Psoas muscle (tissue), 8 donors: Measurements from ENCODE around the gene HSPA12A. TPM values are rescaled to one million over a fixed set of nuclear protein-coding genes. Genes with fewer than 3 reads are reported as not detected.

Experiments
- ATAC-seq, 4 donors: fragments of 200-7000 bp; cut with Tn5 transposase; one replicate each; pipeline ENCODE4 v1.9.1; 2020; ENCODE audit warnings: moderate library complexity in 3 of 4, mild to moderate bottlenecking in 2 of 4
- DNase-seq, 2 donors: peaks; one replicate each; pipeline ENCODE4 v3.0.0-alpha.2; 2020
- H3K27ac ChIP-seq: fragments of 200-600 bp; one replicate; pipeline ENCODE4 v1.8.0; 2022
- H3K27me3 ChIP-seq, 3 donors: fragments of 200-600 bp in 1 of 3; one replicate each; pipeline versions ENCODE4 v1.6.1 to v1.8.0; 2013 to 2022; ENCODE audit warnings: low read length in 2 of 3, mild to moderate bottlenecking in 2 of 3, moderate library complexity in 1 of 3; ENCODE audit not compliant: insufficient read depth in 3 of 3
- H3K36me3 ChIP-seq, 2 donors: fragments of 200-600 bp in 1 of 2; one replicate each; pipeline versions ENCODE4 v1.6.1 to v1.8.0; 2013 to 2022; ENCODE audit warnings: low read depth in 1 of 2, mild to moderate bottlenecking in 1 of 2, moderate library complexity in 1 of 2; ENCODE audit not compliant: insufficient read depth in 1 of 2
- H3K4me1 ChIP-seq: fragments of 200-600 bp; one replicate; pipeline ENCODE4 v1.8.0; 2022
- H3K4me3 ChIP-seq: fragments of 200-600 bp; one replicate; pipeline ENCODE4 v1.8.0; 2022; ENCODE audit warnings: mild to moderate bottlenecking
- H3K9me3 ChIP-seq: fragments of 200-600 bp; one replicate; pipeline ENCODE4 v1.8.0; 2022
- WGBS, 3 donors: extraction: QIAGEN DNeasy Blood & Tissue Kit; methylation state at CpG; one replicate each; pipeline versions ENCODE4 v1.1.6 to v1.1.7; 2013; 5-methylcytosine and 5-hydroxymethylcytosine counted together
- intact Hi-C, 2 donors: fragments of 100-400 bp; cut with DNase I; formaldehyde crosslinking; loops; one replicate each; pipeline versions ENCODE4 v1.11.0 to v1.14.2; 2022
- polyA plus RNA-seq, 3 donors: library from polyadenylated mRNA; stranded (reverse); fragments of 200-250 nt; gene quantifications; one replicate each; pipeline ENCODE4 v1.2.3, GENCODE V29; 2013
- total RNA-seq, 4 donors: library from RNA; stranded (reverse); fragmentation: NEBNext Ultra II Directional in 2 of 4; extraction: Animal tissue kit (Norgen Biotek cat#: 25700) in 2 of 4; gene quantifications; one replicate each; pipeline versions ENCODE4 v1.2.1 to v1.2.4, GENCODE V29; 2021 to 2023
- TF ChIP-seq, protein P1 (sequence below): fragments of 200-600 bp; IDR thresholded peaks from one replicate; pipeline ENCODE4 v1.8.0; 2022; ENCODE audit warnings: antibody characterized with exemption
- donor health status: healthy with polysubstance abuse.
- donor health status: DM: no; HTN: no; CAD: no; lungs with moderate emphysema.
- donor health status: Bipolar disorder and iron deficiency.
- donor health status: healthy.
- donor health status: DM: yes; HTN: yes; CAD: no.
- donor health status: DM: no; HTN: no; CAD: no.
- donor health status: DM: no; HTN: no; CAD: no.
- donor health status: DM: yes; HTN: yes; CAD: no.

Gene HSPA12A
- total and polyA plus RNA-seq, 7 donors: 2.6 to 11.4 (median 7.0) TPM

DNA sequence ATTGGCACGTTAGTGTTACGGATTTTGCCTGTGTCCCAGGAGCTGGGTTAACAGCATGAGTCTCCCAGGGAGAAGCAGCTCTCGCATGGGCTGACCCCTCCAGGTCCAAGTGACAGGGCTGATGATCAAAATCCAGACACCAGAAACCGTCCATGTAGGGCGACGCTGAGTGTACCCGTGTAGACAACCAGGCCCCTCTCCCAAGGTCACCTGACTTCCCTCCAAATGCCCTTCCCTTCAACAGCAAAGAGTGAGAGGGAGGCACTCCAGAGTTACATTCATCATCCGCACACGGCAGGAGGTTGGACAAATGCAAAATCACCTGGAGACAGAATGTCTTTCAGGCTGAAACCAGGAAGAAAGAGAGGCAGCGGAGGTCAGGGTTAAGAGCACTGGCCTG is 14.9 kb upstream of the HSPA12A start:
- Histone ChIP-seq H3K36me3 (no peaks in the 10 kb centered on the region), H3K27me3 (no peaks in the 10 kb centered on the region), H3K27ac (no peak overlapping the region), H3K4me1 (no peaks in the 10 kb centered on the region), H3K9me3 (no peaks in the 10 kb centered on the region), H3K4me3 (no peak overlapping the region)
- WGBS, 3 donors: 85 to 89% (median 86%) methylated on average over 10 of the region's 10 CpGs
- intact Hi-C loops: no loop called here
- no peak for DNase-seq
- TF ChIP-seq, protein P1, sequence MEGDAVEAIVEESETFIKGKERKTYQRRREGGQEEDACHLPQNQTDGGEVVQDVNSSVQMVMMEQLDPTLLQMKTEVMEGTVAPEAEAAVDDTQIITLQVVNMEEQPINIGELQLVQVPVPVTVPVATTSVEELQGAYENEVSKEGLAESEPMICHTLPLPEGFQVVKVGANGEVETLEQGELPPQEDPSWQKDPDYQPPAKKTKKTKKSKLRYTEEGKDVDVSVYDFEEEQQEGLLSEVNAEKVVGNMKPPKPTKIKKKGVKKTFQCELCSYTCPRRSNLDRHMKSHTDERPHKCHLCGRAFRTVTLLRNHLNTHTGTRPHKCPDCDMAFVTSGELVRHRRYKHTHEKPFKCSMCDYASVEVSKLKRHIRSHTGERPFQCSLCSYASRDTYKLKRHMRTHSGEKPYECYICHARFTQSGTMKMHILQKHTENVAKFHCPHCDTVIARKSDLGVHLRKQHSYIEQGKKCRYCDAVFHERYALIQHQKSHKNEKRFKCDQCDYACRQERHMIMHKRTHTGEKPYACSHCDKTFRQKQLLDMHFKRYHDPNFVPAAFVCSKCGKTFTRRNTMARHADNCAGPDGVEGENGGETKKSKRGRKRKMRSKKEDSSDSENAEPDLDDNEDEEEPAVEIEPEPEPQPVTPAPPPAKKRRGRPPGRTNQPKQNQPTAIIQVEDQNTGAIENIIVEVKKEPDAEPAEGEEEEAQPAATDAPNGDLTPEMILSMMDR: no peak
- ATAC-seq: no peak

DNA sequence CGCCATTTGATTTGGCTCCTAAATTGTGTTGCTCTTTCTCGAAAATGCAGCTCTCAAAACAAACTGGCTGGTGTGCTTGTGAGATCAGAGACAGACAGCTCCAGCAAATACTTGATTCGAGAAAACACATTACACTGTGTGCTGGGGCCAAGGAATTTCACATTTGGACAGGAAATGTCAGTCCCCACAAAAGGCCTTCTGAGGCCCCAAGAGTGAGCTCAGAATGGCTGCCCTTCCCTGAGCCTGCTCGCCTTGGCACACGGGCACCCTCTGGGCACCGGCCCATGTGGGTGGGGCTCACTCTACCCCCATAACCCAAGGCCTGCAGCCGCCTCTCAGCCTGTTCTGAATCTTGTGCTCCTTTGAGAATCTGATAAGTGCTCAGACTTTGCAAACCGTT is 13.9 kb upstream of the HSPA12A start:
- no peak overlapping the region for H3K27ac ChIP-seq
- 34 to 40% (median 39%) methylated on average over 8 of the region's 8 CpGs for WGBS, 3 donors

DNA sequence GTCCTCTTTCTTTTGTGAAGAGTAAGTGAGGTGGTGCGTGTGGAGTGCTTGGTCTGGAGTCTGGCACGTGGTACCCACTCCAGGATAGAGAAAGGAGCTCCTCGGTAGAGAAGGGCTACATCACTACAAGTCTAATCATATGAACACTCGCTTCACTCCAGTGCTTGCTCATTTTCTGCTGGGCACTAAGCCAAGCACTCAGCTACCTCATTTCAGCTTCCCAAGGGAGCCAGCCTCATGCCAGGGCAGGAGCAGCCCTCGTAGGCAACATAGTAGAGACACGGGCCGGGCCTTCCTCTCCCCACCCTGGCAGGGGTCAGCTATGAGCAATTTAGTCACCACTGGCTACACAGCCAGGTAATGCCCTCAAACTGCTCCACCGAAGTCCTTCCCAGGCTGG is 11.4 kb upstream of the HSPA12A start:
- Histone ChIP-seq H3K4me1 (no peaks in the 10 kb centered on the region), H3K9me3 (no peaks in the 10 kb centered on the region), H3K27me3 (no peaks in the 10 kb centered on the region), H3K27ac (no peak overlapping the region), H3K4me3 (no peak overlapping the region), H3K36me3 (no peaks in the 10 kb centered on the region)
- TF ChIP-seq, protein P1: no peak
- no peak for DNase-seq
- intact Hi-C loops: no loop called here
- WGBS, 3 donors: 47 to 65% (median 48%) methylated on average over 8 of the region's 8 CpGs
- no peak for ATAC-seq

More for the DNA sequence above, 13.9 kb upstream of the HSPA12A start:
- ATAC-seq (peak in 2 of 4 donors; percentile 40), DNase-seq (no peak)
- Histone ChIP-seq H3K4me3 (no peak overlapping the region), H3K36me3 (no peaks in the 10 kb centered on the region), H3K27me3 (no peaks in the 10 kb centered on the region), H3K9me3 (no peaks in the 10 kb centered on the region), H3K4me1 (no peaks in the 10 kb centered on the region)
- intact Hi-C loops: no loop called here
- TF ChIP-seq, protein P1: no peak

DNA sequence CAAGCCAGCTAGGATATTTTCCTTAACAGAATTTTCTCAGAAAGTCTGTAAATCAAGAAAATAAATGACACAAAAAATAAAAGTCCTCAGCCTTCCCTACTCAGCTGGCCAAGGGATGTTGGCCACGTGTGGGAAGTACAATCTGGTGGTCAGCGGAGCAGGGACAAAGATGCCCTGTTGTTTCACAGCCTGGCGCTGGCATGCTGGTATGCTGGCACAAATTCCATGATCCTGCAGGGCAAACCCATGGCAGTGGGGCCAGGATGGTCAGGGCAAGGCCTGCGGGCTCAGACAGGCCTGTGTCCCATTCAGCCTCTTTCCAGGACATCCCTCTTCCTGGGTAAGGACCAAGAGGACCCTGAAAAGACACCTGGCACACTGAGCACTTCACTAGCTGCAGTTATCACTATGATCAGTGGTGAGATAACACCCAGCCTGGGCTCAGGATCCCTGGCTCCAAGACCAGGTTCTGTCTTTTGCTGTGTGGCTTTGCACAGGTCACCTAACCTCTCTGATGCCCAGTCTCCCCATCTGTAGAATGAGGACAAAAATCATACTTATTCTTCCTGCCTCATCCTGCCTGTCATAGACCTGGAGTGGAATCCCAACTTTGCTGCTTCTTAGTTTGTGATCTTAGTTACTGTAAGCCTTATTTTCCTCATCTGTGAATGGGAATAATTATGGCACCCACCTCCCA is 10.8 kb upstream of the HSPA12A start:
- TF ChIP-seq, protein P1: no peak

DNA sequence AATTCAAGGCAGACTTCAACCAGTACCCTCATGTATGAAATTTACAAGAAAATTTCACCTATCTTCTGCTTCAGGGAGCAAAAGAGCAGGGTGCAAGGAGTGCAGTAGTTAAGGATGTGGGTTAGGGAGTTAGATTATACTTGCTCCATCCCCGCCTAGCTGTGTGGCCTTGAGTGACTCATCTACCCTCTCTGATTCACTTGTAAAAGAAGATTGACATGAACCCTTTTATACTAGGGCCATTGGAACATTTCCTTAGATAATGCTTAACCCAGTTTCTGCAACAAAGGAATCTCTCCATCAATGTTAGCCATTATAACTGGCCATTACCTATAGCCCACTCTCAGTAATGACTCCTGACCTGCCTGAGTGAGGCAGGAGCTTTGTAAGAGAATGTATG is 10.2 kb upstream of the HSPA12A start:
- ATAC-seq: no peak
- TF ChIP-seq, protein P1: no peak
- no peak overlapping the region for H3K4me3 ChIP-seq
- intact Hi-C loops: no loop called here
- no peaks in the 10 kb centered on the region for H3K36me3 ChIP-seq
- 90 to 100% (median 90%) methylated on average over 1 of the region's 1 CpG for WGBS, 3 donors
- no peak overlapping the region for H3K27ac ChIP-seq
- H3K27me3 ChIP-seq: no peaks in the 10 kb centered on the region
- H3K9me3 ChIP-seq: no peaks in the 10 kb centered on the region
- no peak for DNase-seq
- no peaks in the 10 kb centered on the region for H3K4me1 ChIP-seq

More for the DNA sequence above, 10.8 kb upstream of the HSPA12A start:
- Histone ChIP-seq H3K27ac (no peak overlapping the region), H3K4me3 (no peak overlapping the region), H3K36me3 (no peaks in the 10 kb centered on the region), H3K9me3 (no peaks in the 10 kb centered on the region), H3K4me1 (no peaks in the 10 kb centered on the region), H3K27me3 (no peaks in the 10 kb centered on the region)
- intact Hi-C loops: no loop called here
- no peak for ATAC-seq
- WGBS, 3 donors: 36 to 54% (median 44%) methylated on average over 4 of the region's 4 CpGs
- no peak for DNase-seq
